SU-DHL-6 (cell line): ENCODE data around the gene DBX1.

Experiments used
- H2AFZ ChIP-seq: fragments of 200-600 bp; sonication (generic); 2 replicates; pipeline ENCODE4 v1.6.1; 2014; ENCODE audit warnings: low read depth, mild to moderate bottlenecking, moderate library complexity, mixed read lengths, antibody characterized with exemption, low read length; ENCODE audit not compliant: severe bottlenecking
- H3F3A ChIP-seq: fragments of 200-600 bp; shearing (Covaris generic); 2 replicates; pipeline ENCODE4 v1.6.0; 2016; ENCODE audit warnings: antibody characterized with exemption, mild to moderate bottlenecking; ENCODE audit not compliant: insufficient read depth
- H3K27ac ChIP-seq: fragments of 200-600 bp; sonication (generic); 2 replicates; pipeline ENCODE4 v1.5.1; 2016; ENCODE audit warnings: low read depth, mild to moderate bottlenecking, low read length, moderate library complexity, mixed read lengths
- H3K27me3 ChIP-seq: fragments of 200-600 bp; sonication (generic), shearing (Covaris generic); 2 replicates; pipeline ENCODE4 v1.6.0; 2014; ENCODE audit warnings: mild to moderate bottlenecking, low read length
- H3K36me3 ChIP-seq: fragments of 200-600 bp; sonication (generic); 2 replicates; pipeline ENCODE4 v1.6.1; 2014; ENCODE audit warnings: mild to moderate bottlenecking, low read length, mixed read lengths
- H3K4me2 ChIP-seq: fragments of 300-600, 200-600 bp; shearing (Covaris generic), sonication (generic); 2 replicates; pipeline ENCODE4 v1.6.0; 2014; ENCODE audit warnings: low read length, low read depth, mild to moderate bottlenecking; ENCODE audit not compliant: poor library complexity, severe bottlenecking
- H3K4me3 ChIP-seq: fragments of 200-600 bp; sonication (generic); 2 replicates; pipeline ENCODE4 v1.5.1; 2014; ENCODE audit warnings: antibody characterized with exemption, low read length, mild to moderate bottlenecking, mixed read lengths; ENCODE audit not compliant: insufficient read depth, poor library complexity, severe bottlenecking
- H3K79me2 ChIP-seq: fragments of 200-600 bp; sonication (generic); 2 replicates; pipeline ENCODE4 v1.6.1; 2014; ENCODE audit warnings: mild to moderate bottlenecking, low read length, moderate library complexity; ENCODE audit not compliant: insufficient read depth
- H3K9ac ChIP-seq: fragments of 200-600 bp; sonication (generic); 2 replicates; pipeline ENCODE4 v1.7.0; 2014; ENCODE audit warnings: mild to moderate bottlenecking, low read length
- H3K9me2 ChIP-seq: fragments of 200-600 bp; sonication (generic); replicated peaks from 2 replicates; pipeline ENCODE4 v1.6.1; 2014; ENCODE audit warnings: low read length; ENCODE audit not compliant: insufficient read depth
- H3K9me3 ChIP-seq: fragments of 200-600 bp; sonication (generic); 2 replicates; pipeline ENCODE4 v1.6.1; 2014; ENCODE audit warnings: low read length, mixed read lengths; ENCODE audit not compliant: insufficient read depth
- H4K20me1 ChIP-seq: fragments of 200-600 bp; sonication (generic); 2 replicates; pipeline ENCODE4 v1.6.1; 2014; ENCODE audit warnings: low read depth, mild to moderate bottlenecking, antibody characterized with exemption, low read length, moderate library complexity, mixed read lengths
- CTCF ChIP-seq: fragments of 200-600 bp; sonication (generic); IDR thresholded peaks from one replicate; pipeline ENCODE4 v1.5.1; 2017; ENCODE audit warnings: antibody characterized with exemption, mild to moderate bottlenecking, low read length, moderate library complexity; ENCODE audit not compliant: insufficient read depth, poor library complexity, severe bottlenecking
- EZH2phosphoT487 ChIP-seq: fragments of 200-600 bp; sonication (generic), shearing (Covaris generic); conservative IDR thresholded peaks from 2 replicates; pipeline ENCODE4 v1.6.1; 2018; ENCODE audit warnings: mild to moderate bottlenecking, antibody characterized with exemption, low read length, moderate library complexity, mixed read lengths

The DBX1 gene

GRCh38 chr11:20156876-20157613 is 3.2 kb downstream of the DBX1 start:
- H3F3A ChIP-seq: no peaks in the 10 kb centered on the region
- no peak overlapping the region for H3K4me2 ChIP-seq
- no peaks in the 10 kb centered on the region for H3K36me3 ChIP-seq

GRCh38 chr11:20156280-20156875 is 3.9 kb downstream of the DBX1 start:
- Histone ChIP-seq H3K36me3 (no peaks in the 10 kb centered on the region), H3K4me2 (no peak overlapping the region), H2AFZ (no peak overlapping the region), H4K20me1 (no peaks in the 10 kb centered on the region), H3K27ac (no peak overlapping the region), H3F3A (no peaks in the 10 kb centered on the region), H3K9ac (no peak overlapping the region), H3K27me3 (no peaks in the 10 kb centered on the region), H3K4me3 (no peak overlapping the region), H3K79me2 (no peaks in the 10 kb centered on the region), H3K9me3 (no peaks in the 10 kb centered on the region), H3K9me2 (no peaks in the 10 kb centered on the region)
- TF ChIP-seq CTCF: no peak
- TF ChIP-seq EZH2phosphoT487: no peak

More at GRCh38 chr11:20156876-20157613, 3.2 kb downstream of the DBX1 start:
- Histone ChIP-seq H3K9me3 (no peaks in the 10 kb centered on the region), H2AFZ (no peak overlapping the region), H3K27me3 (no peaks in the 10 kb centered on the region), H3K27ac (no peak overlapping the region), H3K4me3 (no peak overlapping the region), H3K9ac (no peak overlapping the region), H4K20me1 (no peaks in the 10 kb centered on the region), H3K9me2 (no peaks in the 10 kb centered on the region), H3K79me2 (no peaks in the 10 kb centered on the region)
- TF ChIP-seq EZH2phosphoT487: no peak
- no peak for TF ChIP-seq CTCF

- Histone ChIP-seq H3K27me3 (no peaks in the 10 kb centered on the region), H3K4me3 (no peak overlapping the region), H3K9me2 (no peaks in the 10 kb centered on the region), H4K20me1 (no peaks in the 10 kb centered on the region), H3K27ac (no peak overlapping the region), H3F3A (no peaks in the 10 kb centered on the region), H3K79me2 (no peaks in the 10 kb centered on the region), H3K4me2 (no peak overlapping the region), H2AFZ (no peak overlapping the region), H3K9ac (no peak overlapping the region), H3K36me3 (no peaks in the 10 kb centered on the region), H3K9me3 (no peaks in the 10 kb centered on the region)
- TF ChIP-seq CTCF: no peak
- TF ChIP-seq EZH2phosphoT487: no peak
Observed at GRCh38 chr11:20155683-20156279, 4.5 kb downstream of the DBX1 start.
